Esophagus (tissue), 2 donors: ENCODE data around the gene SPNS3. TPM values are rescaled to one million over a fixed set of nuclear protein-coding genes. Genes with fewer than 3 reads are reported as not detected.
A peak's percentile ranks its signal among the peaks of the same experiment; 100 is the strongest.

Experiments
- H3K27ac ChIP-seq, 2 donors: one replicate each; pipeline ENCODE4 v1.5.1; 2013; ENCODE audit warnings: low read depth in 2 of 2, mild to moderate bottlenecking in 2 of 2, inconsistent platforms in 1 of 2, low read length in 1 of 2, moderate library complexity in 1 of 2
- H3K27me3 ChIP-seq, 2 donors: one replicate each; pipeline ENCODE4 v1.6.1; 2013; ENCODE audit warnings: low read length in 2 of 2, control low read depth in 1 of 2, mild to moderate bottlenecking in 1 of 2; ENCODE audit not compliant: insufficient read depth in 2 of 2, control insufficient read depth in 1 of 2
- H3K36me3 ChIP-seq, 2 donors: one replicate each; pipeline ENCODE4 v1.6.1; 2013; ENCODE audit warnings: low read length in 1 of 2; ENCODE audit not compliant: control insufficient read depth in 2 of 2, insufficient read depth in 2 of 2
- H3K4me1 ChIP-seq, 2 donors: one replicate each; pipeline ENCODE4 v1.6.1; 2013; ENCODE audit warnings: low read length in 1 of 2; ENCODE audit not compliant: control insufficient read depth in 2 of 2, insufficient read depth in 2 of 2
- H3K4me3 ChIP-seq, 2 donors: one replicate each; pipeline ENCODE4 v1.5.1; 2013; ENCODE audit warnings: low read length in 2 of 2, mild to moderate bottlenecking in 2 of 2, low read depth in 1 of 2, moderate library complexity in 1 of 2
- H3K9me3 ChIP-seq, 2 donors: one replicate each; pipeline ENCODE4 v1.6.1; 2013; ENCODE audit warnings: mild to moderate bottlenecking in 2 of 2, low read depth in 1 of 2, low read length in 1 of 2, moderate library complexity in 1 of 2; ENCODE audit not compliant: control insufficient read depth in 2 of 2, insufficient read depth in 1 of 2
- WGBS, 2 donors: extraction: QIAGEN DNeasy Blood & Tissue Kit; methylation state at CpG; one replicate each; pipeline ENCODE4 v1.1.7; 2013; 5-methylcytosine and 5-hydroxymethylcytosine counted together
- polyA plus RNA-seq, 2 donors: library from polyadenylated mRNA; stranded (reverse); fragments of 200-250 nt; gene quantifications; one replicate each; pipeline ENCODE4 v1.2.3, GENCODE V29; 2013
- donor health status: healthy with polysubstance abuse.
- donor health status: Bipolar disorder and iron deficiency.

Gene SPNS3
- polyA plus RNA-seq, 2 donors = 0.36 to 1.3 TPM

DNA sequence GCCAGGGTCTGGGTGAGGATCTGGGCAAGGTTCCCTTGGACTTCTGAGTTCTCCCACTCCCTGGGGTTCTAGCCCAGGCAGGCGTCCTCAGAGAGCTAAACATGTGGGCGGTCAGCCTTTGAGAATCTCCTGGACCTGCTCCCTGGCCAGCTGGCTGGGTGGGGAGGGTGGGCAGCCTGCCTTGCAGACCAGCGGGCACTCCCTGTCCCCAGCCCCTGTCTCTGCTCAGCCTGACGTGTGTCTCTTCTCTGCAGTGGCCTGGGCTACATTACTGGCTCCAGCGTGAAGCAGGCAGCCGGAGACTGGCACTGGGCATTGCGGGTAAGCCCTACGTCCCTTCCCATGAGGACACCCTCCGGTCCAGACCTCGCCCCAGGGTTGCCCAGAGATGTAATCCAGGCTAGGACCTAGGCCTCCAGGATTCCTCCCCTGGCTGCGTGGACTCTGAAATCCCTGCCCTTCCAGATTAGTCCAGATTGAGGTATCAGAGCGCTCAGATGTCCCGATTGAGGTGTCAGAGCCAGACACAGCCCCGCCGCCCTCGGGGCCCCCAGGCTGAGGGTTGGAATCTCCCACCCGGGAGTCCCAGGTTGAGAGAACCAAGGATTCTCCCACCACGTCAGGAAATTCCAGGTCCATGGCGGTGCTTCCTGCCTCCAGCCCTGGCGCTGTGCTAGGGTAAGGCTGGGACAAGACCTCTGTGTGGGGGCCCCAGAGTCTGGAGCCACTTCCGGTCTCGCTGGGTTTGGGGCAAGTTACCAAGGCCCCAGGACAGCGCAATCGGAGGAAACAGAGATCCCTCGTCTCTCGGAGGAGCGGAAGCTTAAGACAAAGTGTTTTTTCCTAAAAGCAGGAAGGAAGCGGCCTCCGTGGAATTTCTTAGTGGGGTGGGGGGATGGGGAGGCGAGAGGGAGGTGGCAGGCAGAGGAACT lies 97.3 kb downstream of the SPNS3 start:
- H3K27me3 ChIP-seq = no peaks in the 10 kb centered on the region
- 66 to 79% methylated on average over 30 of the region's 30 CpGs for WGBS, 2 donors
- peaks cover 0 to under 1% of the 10 kb centered on the region in 2 donors for H3K36me3 ChIP-seq
- no peak overlapping the region for H3K27ac ChIP-seq
- peaks cover 0 to 16% of the 10 kb centered on the region in 2 donors for H3K4me1 ChIP-seq
- H3K4me3 ChIP-seq = no peak overlapping the region
- peaks cover 0 to 4% of the 10 kb centered on the region in 2 donors for H3K9me3 ChIP-seq

DNA sequence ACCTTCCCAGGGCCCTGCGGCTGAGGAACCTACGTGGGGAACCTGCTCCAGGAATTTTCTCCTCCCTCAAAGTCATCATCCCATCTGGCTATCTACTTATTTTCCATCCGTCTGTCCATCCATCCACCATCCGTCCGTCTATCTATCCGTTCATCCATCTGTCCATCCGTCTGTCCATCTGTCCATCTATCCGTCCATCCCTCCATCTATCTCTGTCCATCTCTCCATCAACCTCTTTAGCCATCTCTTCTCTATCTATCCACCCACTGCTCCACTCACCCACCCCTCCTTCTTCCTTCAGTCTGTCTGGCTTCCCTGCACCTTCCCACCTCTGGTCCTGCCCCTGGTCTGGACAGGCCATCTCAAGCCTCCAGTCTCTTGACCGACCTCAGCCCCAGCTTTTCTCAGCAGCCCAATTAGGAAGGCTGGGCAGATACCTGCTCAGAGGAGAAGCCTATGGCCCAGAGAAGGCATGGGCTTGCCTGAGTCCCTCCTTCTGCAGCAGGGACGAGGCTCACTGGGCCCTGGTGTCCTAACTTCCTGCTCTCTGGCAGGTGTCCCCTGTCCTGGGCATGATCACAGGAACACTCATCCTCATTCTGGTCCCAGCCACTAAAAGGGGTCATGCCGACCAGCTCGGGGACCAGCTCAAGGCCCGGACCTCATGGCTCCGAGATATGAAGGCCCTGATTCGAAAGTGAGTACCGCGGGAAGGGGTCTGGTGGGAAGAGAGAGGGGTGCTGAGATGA lies 98.4 kb downstream of the SPNS3 start:
- Histone ChIP-seq H3K9me3 (peaks cover 0 to 4% of the 10 kb centered on the region in 2 donors), H3K36me3 (no peaks in the 10 kb centered on the region), H3K4me3 (no peak overlapping the region), H3K4me1 (peaks cover 0 to 24% of the 10 kb centered on the region in 2 donors), H3K27ac (no peak overlapping the region), H3K27me3 (no peaks in the 10 kb centered on the region)
- WGBS, 2 donors = 88 to 91% methylated on average over 17 of the region's 17 CpGs

DNA sequence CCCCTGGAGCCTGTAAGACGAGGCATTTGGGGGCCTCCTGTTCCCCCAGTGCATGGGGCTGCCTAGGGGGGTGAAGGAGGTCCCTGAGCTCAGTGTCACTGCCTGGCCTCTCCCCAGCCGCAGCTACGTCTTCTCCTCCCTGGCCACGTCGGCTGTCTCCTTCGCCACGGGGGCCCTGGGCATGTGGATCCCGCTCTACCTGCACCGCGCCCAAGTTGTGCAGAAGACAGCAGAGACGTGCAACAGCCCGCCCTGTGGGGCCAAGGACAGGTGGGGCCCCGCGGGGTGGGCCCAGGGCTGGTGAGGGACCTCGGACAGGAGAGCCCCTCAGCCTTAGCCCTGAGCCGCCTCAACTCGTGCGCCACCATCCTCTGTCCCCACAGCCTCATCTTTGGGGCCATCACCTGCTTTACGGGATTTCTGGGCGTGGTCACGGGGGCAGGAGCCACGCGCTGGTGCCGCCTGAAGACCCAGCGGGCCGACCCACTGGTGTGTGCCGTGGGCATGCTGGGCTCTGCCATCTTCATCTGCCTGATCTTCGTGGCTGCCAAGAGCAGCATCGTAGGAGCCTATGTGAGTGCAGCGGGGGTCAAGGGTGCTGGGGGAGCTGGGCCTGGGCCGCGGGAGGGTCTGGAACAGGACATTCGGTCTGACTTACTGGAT lies 99.3 kb downstream of the SPNS3 start:
- Histone ChIP-seq H3K4me1 (peaks cover 3 to 32% of the 10 kb centered on the region in 2 donors), H3K9me3 (peaks cover 0 to 4% of the 10 kb centered on the region in 2 donors), H3K4me3 (no peak overlapping the region), H3K36me3 (peaks cover 0 to 3% of the 10 kb centered on the region in 2 donors), H3K27me3 (no peaks in the 10 kb centered on the region), H3K27ac (peak overlapping the region in 1 of 2 donors; percentile 11)
- WGBS, 2 donors = 75 to 84% methylated on average over 33 of the region's 33 CpGs

DNA sequence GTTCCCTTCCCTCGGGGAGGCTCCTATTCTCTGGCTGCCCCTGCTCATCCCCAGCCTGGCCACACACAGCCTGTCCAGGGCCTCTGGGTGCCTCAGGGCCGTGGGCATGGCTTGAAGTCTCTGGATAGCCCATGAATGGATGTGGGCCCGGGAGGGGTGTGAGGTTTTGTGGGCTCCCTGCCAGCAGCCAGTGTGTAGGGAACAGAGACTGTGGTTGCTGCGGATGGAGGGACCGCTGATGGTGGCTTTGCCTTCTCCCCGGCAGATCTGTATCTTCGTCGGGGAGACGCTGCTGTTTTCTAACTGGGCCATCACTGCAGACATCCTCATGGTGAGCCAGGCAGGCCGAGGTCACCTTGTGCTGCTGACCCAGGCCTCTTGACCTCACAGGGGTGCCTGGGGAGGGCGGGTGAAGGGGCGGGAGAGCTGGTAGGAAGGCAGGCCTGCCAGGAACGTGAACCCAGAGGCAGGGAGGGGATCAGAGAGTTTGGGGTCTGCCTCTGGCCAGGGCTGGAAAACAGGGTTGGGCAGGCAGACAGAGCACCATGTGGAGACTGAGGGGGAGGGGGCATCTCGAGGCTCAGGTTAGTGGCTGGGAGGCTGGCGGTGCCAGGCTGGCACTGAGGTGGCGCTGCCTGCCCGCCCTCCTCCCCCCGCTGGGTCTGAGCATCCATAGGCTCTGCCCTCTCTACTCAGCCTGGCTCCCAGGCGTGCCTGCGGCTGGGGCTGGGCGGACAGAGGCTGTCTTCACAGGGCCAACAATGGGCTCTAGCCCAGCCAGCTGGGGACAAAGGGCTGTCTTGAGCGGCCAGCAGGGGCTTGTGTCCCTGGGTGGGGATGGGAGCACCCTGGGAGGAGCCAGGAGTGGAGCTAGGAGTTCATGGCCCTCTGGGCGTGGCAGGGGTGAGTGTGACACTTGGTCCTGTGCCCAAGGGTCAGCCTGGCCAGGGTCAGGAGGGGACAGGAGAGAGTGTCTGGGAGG lies 100.1 kb downstream of the SPNS3 start:
- Histone ChIP-seq H3K4me1 (peaks cover 3 to 32% of the 10 kb centered on the region in 2 donors), H3K36me3 (peaks cover 0 to 7% of the 10 kb centered on the region in 2 donors), H3K27me3 (no peaks in the 10 kb centered on the region), H3K4me3 (no peak overlapping the region), H3K9me3 (peaks cover 0 to 4% of the 10 kb centered on the region in 2 donors), H3K27ac (peak overlapping the region; percentile 11 to 55)
- WGBS, 2 donors = 51 to 56% methylated on average over 23 of the region's 23 CpGs

DNA sequence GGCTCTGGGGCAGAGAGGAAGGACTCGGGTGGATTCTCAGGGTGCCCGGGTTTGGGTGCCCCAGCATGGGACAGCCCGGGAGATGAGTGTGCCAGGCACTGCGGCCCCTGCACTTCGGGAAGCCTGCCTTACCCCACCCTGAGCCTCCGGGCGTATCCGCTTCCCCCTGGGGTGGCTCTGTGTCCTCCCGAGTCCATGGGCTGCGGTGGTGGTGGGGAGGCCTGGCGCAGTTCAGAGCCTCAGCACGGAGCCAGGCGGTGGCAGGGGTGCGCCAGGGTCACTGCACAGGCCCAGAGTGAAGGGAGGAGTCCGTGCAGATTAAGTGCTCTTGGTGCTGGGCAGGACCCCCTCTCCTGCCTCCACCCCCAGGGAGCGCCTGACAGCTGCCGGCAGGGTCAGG lies 100.8 kb downstream of the SPNS3 start:
- WGBS, 2 donors = 48 to 62% methylated on average over 16 to 17 of the region's 17 CpGs
- Histone ChIP-seq H3K27ac (peak overlapping the region; percentile 2 to 55), H3K4me3 (no peak overlapping the region), H3K4me1 (peaks cover 3 to 32% of the 10 kb centered on the region in 2 donors), H3K27me3 (no peaks in the 10 kb centered on the region), H3K36me3 (peaks cover 0 to 11% of the 10 kb centered on the region in 2 donors), H3K9me3 (peaks cover 0 to 4% of the 10 kb centered on the region in 2 donors)

DNA sequence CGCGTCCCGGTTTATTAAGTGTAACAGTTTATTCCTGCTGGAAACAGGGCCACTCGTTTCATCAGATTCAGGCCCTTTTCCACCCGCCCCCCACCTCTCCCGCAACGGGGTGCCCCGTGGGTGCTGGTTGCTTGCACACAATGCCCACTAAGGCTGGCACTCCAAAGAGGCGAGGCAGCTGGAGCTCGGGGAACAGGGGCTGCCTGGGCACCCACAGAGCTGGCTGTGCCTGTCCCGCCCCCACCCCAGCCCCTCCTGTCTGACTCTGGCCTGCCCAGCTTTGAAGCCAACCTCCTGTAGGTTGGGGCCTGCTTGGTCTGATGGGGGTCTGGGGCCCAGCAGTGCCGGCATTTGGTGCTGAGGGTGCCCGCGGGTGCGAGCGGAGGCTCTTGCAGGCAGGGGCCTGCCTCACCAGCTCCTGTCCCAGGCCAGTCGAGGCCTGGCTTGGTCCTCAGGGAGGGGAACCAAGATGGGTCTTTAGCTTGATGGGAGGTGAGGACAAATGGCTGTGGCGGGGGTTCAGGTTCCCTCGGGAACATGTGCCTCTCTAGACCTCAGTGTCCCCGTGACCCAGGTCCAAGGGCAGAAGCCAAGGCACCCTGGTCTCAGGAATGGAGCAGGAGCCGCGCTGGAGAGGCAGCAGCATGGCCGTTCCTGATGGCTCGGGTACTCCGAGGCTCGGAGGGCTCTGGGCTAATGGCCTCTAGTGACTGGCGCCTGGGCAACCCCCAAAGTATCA lies 101.4 kb downstream of the SPNS3 start:
- Histone ChIP-seq H3K36me3 (peaks cover 0 to 17% of the 10 kb centered on the region in 2 donors), H3K27ac (peak overlapping the region; percentile 2 to 55), H3K4me3 (no peak overlapping the region), H3K27me3 (no peaks in the 10 kb centered on the region), H3K9me3 (peaks cover 0 to 4% of the 10 kb centered on the region in 2 donors), H3K4me1 (peaks cover 3 to 30% of the 10 kb centered on the region in 2 donors)
- WGBS, 2 donors = 55 to 67% methylated on average over 27 of the region's 27 CpGs

DNA sequence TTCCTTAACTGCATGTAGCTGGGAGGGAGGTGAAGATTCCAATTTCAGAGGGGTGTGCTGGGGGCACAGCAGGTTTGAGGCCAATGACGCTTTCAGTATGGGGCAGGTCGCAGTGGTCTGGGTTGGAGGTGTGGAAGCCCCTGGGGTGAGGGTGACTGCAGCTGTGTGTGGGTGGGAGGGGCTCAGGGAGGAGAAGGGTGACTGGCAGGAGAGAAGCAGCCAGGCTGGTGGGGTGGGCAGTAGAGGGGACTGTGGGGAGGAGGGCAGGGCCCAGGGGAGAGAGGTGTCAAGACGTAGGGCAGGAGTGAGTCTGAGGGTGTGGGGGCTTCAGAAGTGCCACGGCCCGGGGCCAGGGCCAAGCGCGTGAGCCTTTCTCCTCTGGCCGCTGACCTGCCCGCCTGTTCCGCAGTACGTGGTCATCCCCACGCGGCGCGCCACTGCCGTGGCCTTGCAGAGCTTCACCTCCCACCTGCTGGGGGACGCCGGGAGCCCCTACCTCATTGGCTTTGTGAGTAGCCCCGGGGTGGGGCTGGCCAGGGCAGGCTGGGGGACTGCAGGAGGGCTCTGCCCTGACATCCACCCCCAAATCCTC lies 102.0 kb downstream of the SPNS3 start:
- H3K4me1 ChIP-seq = peaks cover 3 to 30% of the 10 kb centered on the region in 2 donors
- 59 to 66% methylated on average over 15 to 19 of the region's 19 CpGs for WGBS, 2 donors
- peaks cover 4 to 24% of the 10 kb centered on the region in 2 donors for H3K36me3 ChIP-seq
- H3K27me3 ChIP-seq = no peaks in the 10 kb centered on the region
- H3K27ac ChIP-seq = peak overlapping the region in 1 of 2 donors; percentile 3
- no peak overlapping the region for H3K4me3 ChIP-seq
- H3K9me3 ChIP-seq = peaks cover 0 to 4% of the 10 kb centered on the region in 2 donors

DNA sequence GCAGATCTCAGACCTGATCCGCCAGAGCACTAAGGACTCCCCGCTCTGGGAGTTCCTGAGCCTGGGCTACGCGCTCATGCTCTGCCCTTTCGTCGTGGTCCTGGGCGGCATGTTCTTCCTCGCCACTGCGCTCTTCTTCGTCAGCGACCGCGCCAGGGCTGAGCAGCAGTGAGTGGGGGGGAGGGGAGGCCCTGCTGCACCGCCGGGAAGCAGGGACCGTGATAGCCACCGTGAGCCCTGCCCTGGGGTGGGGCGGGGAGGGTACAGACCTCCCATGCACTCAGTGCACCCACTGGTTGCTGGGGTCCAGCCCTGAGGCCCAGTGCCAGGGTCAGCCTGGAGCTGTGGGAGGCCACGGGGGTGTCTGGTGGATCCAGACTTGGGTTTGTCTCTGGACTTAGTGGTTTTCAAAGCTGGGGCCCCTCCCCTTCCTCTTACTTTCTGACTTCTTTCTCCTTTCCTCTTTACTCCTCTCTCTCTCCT lies 102.6 kb downstream of the SPNS3 start:
- peaks cover 4 to 28% of the 10 kb centered on the region in 2 donors for H3K36me3 ChIP-seq
- H3K4me3 ChIP-seq = no peak overlapping the region
- peak overlapping the region in 1 of 2 donors; percentile 39 for H3K27ac ChIP-seq
- WGBS, 2 donors = 47 to 53% methylated on average over 19 of the region's 19 CpGs
- peaks cover 3 to 30% of the 10 kb centered on the region in 2 donors for H3K4me1 ChIP-seq
- H3K9me3 ChIP-seq = peaks cover 0 to 4% of the 10 kb centered on the region in 2 donors
- H3K27me3 ChIP-seq = no peaks in the 10 kb centered on the region
